NCI-H226 (cell line): ENCODE data around the gene IWS1.
"Not testable (repeated sequence)": the region's sequence is repeated elsewhere in the genome, so short reads cannot be mapped to it uniquely, and the experiment has no call there.

Experiments
- DNase-seq: peaks from one replicate; pipeline ENCODE4 v3.0.0-alpha.2; 2015

IWS1 gene

DNA sequence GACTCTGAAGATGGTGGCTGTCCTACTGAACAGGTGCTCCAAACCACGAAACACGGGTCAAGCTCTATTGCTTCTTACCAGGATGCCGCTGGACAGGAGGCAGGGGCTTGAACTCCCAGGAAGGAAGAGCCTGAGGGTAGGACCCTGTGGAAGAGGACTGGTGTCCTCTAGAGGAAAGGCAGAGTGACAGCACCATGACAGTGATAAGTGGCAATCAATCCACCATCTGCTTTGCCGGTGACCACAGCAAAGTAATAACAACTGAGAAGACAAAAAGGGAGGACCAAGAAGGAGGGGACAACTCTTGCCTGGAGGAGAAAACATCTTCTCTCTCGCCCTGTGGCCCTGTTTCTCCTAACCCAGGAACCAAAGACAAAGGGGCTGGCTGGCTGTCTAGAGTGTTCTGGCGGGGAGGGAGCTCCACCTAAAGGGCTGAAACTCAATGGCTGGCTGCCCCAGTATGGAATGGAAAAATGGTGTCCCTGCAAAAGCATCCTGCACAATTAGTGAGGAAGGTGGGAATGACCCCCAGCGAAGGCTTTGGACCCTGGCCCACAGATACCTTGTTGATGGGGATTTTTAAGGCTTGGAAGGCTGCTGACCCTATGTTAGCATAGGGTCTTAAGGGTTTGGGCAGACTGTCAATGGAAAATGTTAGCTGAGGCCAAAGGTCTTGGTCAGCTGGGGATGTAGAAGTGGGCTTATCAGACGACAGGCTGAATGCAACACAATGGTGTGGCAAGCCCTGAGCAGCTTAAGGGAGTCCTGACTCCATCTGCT is 72.7 kb downstream of the IWS1 start:
- DNase-seq, result no peak

DNA sequence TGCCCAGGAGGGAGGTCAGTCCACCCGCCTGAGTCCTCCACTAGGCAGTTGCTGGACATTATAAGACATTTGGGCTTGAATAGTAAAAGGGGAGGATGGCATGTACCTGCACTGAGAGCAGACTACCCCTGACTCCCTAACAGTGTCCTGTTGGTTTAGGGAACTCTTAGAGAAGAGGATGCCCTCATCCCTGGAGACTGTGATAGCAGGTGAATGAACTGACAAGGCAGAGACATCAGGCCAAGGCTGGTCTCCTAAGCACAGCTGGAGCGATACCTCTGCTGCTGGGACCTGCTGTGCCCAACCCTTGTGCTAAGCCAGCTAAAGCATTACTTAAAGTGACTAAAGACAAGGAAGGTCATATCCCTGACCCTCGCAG is 73.3 kb downstream of the IWS1 start:
- no peak for DNase-seq

DNA sequence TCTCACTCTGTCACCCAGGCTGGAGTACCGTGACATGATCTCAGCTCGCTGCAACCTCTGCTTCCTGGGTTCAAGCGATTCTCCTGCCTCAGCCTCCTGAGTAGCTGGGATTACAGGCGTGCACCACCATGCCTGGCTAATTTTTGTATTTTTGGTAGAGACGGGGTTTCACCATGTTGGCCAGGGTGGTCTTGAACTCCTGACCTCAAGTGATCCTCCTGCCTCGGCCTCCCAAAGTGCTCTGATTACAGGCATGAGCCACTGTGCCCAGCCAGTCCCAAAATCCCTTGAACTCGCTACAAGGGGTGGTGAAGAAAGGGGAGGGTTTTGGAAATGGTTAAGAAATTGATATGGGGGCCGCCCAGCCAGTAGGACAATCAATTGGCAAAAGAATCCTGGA is 73.9 kb downstream of the IWS1 start:
- not testable (repeated sequence) for DNase-seq

GRCh38 chr2:127451981-127452380 is 74.3 kb downstream of the IWS1 start:
- DNase-seq, result no peak

DNA sequence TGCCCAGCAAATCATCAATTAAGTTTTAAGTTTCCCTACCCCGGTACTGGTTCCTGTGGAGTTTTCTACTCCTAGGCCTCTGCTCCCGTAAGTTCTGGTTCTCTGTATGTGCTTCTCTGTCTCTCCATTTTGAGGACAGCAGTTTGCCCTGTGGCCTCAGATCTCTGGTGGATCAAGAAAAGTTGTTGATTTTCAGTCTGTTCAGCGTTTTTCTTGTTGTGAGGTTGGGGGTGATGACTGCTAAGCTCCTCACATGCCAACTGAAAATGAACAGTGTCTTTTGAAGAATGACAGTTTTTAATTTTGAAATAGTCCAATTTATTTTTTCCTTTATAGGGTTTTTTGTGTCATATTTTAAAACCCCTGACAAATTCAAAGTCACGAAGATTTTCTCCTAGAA is 76.4 kb downstream of the IWS1 start:
- DNase-seq, result no peak

- DNase-seq, result no peak
These were observed 76.9 kb downstream of the IWS1 start for GRCh38 chr2:127449414-127449813.

DNA sequence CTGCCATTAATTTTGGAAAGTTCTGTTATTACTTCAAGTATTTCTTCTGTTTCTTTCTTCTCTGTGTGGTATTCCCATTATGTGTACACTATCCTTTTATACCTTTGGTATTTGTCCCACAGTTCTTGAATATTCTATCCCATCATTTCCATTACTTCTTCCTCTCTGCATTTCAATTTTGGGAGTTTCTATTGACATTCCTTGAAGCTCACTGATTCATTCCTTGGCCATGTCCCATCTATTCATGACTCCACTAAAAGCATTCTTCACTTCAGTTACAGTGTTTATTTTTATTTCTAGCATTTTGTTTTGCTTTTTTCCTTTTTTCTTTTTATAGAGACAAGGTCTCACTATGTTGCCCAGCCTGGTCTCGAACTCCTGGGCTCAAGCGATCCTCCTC is 77.8 kb downstream of the IWS1 start:
- DNase-seq, result no peak

GRCh38 chr2:127439343-127439742 is 86.9 kb downstream of the IWS1 start:
- no peak for DNase-seq

GRCh38 chr2:127437781-127438726 is 88.2 kb downstream of the IWS1 start:
- DNase-seq, result no peak

GRCh38 chr2:127437056-127437455 is 89.2 kb downstream of the IWS1 start:
- DNase-seq, result no peak

DNA sequence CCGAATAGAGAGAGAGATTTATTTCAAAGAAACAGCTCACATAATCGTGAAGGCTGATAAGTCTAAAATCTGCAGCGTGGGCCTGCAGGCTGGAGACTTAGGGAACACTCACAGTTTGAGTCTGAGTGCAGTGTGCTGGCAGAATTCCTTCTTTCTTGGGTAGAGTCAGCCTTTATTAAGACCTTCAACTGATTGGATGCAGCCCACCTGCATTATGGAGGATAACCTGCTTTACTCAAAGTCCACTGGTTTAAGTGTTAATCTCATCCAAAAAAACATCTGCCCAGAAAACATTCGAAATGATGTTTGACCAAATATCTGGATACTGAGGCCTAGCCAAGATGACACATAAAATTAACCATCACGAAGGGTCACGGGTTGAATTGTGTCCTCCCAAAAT is 91.8 kb downstream of the IWS1 start:
- no peak for DNase-seq

- no peak for DNase-seq
These were observed 94.8 kb downstream of the IWS1 start for GRCh38 chr2:127431408-127432023.
